GM10266 (cell line): ENCODE results near the gene PNLIPRP1.

Source experiments
- DNase-seq: peaks from one replicate; pipeline ENCODE4 v3.0.0; 2012; ENCODE audit errors: extremely low spot score
- TF ChIP-seq, protein P1 (sequence below): IDR thresholded peaks from 2 replicates; pipeline ENCODE4 v1.5.1; 2012; ENCODE audit warnings: mild to moderate bottlenecking, low read depth; ENCODE audit not compliant: control insufficient read depth, insufficient read depth; ENCODE audit errors: missing control alignments

The PNLIPRP1 gene

DNA sequence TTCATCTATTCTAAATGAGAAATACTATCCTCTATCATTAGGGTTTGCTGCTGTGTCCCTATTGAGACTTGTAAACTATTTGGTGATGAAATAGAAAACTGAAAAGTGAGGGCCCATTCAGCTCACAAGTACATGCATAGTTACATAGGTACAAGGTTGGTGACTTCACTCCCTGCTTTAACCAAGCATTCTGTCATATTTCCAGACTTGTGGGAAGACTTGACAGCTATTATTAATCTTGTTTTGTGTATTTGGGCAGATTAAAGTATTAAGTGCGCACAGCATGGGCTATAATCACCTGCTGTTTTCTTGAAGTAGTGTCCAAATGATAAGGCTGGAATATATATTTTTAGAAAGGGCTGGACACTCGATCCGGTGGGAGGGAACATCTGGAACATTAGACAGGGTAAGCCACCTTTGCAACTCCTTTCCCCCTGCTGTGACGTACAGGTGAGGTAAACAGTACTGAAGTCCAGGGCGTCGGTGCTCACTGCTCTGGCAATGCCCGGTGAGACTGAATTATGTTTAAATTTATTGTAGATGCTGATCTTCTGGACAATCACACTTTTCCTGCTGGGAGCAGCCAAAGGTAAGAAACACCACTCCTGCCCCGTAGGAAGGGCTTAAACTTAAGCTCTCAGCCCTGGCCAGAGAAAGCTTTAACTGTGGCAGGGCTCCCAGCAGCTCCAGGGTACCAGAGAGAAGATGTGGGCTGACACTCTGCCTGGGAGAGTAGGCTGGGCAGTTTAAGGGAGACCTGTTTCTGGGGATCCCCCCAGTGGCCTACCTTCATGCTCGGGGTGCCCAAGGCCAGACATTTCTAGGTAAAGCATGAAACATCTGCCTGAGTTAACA lies at the start of gene PNLIPRP1:
PNLIPRP1 (plus strand) TSS at position 370 of the 855 bp plus-strand sequence; CDS start at position 541, 171 bp downstream.
- DNase-seq, result no peak
- TF ChIP-seq, protein P1, sequence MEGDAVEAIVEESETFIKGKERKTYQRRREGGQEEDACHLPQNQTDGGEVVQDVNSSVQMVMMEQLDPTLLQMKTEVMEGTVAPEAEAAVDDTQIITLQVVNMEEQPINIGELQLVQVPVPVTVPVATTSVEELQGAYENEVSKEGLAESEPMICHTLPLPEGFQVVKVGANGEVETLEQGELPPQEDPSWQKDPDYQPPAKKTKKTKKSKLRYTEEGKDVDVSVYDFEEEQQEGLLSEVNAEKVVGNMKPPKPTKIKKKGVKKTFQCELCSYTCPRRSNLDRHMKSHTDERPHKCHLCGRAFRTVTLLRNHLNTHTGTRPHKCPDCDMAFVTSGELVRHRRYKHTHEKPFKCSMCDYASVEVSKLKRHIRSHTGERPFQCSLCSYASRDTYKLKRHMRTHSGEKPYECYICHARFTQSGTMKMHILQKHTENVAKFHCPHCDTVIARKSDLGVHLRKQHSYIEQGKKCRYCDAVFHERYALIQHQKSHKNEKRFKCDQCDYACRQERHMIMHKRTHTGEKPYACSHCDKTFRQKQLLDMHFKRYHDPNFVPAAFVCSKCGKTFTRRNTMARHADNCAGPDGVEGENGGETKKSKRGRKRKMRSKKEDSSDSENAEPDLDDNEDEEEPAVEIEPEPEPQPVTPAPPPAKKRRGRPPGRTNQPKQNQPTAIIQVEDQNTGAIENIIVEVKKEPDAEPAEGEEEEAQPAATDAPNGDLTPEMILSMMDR, result no peak

DNA sequence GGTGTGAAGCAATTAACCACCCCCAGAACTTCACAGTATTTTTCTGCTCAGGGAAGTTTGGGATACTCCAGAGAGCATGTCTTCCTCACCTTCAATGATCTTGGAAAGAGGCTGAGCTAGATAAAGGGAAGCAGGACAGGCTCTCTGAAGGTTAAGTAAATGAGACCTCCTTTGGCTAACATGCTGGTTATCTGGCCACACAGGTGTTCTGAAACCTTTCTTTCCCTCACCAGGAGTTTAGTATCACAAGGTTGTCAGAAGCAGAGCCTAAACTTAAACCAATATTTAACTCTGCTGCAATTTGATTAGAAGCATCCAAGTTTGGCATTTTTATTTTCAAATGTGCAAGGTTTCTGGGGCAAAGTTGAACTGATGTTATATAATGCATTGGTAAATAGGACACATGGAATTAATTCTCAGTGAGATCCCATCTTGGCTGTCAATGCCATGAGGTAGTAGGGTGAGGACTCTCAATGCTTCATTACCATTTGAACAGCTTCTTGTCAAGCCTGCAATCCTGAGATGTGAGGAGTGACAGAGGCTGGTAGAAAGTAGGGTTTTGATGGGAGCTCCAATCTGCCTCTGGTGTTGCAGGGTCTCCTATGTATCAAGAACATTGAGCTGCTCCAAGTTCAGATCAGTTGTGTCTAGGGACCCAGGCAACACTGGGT lies 48.6 kb upstream of the PNLIPRP1 start:
- no peak for DNase-seq
- TF ChIP-seq, protein P1, result no peak

DNA sequence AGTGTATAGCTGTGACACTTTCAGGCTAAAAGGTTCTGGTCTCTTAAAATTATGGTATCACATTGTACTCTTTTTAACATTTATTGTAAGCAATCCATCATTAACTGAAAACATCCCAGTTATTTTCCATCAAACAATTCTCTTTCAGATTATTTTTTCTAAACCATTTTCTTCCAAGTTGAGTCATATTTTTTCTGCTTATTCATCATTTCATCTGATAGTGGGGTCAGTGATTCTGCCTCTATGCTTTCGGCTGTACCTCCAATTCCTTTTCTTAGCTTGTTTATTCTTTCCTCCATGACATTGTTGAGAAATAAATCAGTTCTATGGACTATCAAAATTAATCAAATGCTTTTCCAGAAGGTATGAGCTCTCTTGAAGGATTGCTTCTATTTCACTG lies 45.6 kb upstream of the PNLIPRP1 start:
- TF ChIP-seq, protein P1, result no peak
- DNase-seq, result no peak

DNA sequence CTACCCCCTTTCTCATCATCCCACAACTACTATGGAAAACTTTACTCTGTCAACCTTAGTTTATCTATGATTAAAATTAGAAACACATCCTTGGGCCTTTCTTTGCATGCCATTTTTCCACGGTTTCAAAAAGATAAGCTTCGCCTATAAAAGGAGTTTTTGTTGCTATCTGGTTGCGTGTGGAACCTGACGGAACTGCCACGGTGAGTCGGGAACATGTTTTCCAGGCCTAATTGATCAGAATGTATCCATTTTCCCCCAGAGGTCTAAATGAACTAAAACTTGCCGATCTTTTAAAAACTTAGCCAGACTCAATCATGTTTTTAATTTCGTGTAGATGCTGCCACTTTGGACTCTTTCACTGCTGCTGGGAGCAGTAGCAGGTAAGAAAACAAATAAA lies 45.0 kb upstream of the PNLIPRP1 start, which contains the start of gene PNLIP:
PNLIP (plus strand) TSS at position 176 of the 400 bp plus-strand sequence; CDS start at position 338, 162 bp downstream.
- no peak for DNase-seq

DNA sequence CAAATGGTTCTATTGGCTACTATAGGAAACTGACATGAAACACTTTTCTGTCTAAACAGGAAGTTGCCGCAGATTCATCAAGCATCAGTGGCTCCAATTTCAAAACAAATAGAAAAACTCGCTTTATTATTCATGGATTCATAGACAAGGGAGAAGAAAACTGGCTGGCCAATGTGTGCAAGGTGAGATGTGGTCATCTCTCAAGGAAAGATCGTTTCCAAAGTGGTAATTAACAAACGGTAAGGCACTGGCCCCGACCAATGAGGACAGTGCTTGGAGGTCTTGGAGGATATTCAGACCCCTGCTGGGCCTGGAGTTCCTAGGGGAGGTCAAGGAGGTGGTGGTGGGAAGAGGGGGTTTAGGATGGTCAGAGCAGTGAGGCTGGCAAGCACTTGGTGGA lies 42.5 kb upstream of the PNLIPRP1 start:
- TF ChIP-seq, protein P1, result no peak
- DNase-seq, result no peak

More for the DNA sequence above, 45.0 kb upstream of the PNLIPRP1 start, which contains the start of gene PNLIP:
- TF ChIP-seq, protein P1, result no peak

DNA sequence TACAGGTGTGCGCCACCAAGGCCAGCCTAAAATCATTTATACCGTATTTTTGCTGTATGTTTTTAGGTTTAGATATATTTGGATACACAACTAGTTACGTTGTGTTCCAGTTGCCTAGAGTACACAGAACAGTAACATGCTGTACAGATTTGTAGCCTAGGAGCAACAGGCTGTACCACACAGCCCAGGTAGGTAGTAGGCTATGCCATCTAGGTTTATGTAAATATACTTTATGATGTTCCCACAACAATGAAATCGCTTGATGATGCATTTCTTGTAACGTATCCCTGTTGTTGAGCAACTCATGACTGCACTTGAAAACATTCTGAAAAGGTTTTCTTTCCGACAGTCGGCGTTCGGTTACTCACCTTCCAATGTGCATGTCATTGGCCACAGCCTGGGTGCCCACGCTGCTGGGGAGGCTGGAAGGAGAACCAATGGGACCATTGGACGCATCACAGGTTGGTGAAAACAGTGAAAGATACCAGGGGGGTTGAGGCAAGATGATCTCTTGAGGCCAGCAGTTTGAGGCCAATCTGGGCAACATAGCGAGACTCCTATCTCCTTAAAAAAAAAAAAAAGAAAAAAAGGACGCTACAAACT lies 37.3 kb upstream of the PNLIPRP1 start:
- no peak for DNase-seq
- TF ChIP-seq, protein P1, result no peak
